Measurements from ENCODE around the gene TMCC3. TPM values are rescaled to one million over a fixed set of nuclear protein-coding genes. Genes with fewer than 3 reads are reported as not detected.

Gene TMCC3
- total and polyA plus RNA-seq, 11 donors: 0.69 to 8.2 (median 2.9) TPM

GRCh38 chr12:94637390-94638113, 12.8 kb downstream of the TMCC3 start:
- H3K9me3 ChIP-seq: no peaks in the 10 kb centered on the region
- no peaks in the 10 kb centered on the region for H3K27me3 ChIP-seq
- no peak for TF ChIP-seq CTCF (IDR thresholded peaks at IDR 0.05)
- no peak for TF ChIP-seq POLR2A (IDR thresholded peaks at IDR 0.05)
- H3K4me3 ChIP-seq: no peak overlapping the region
- ATAC-seq (no peak), DNase-seq (no peak)
- no peaks in the 10 kb centered on the region for H3K36me3 ChIP-seq
- intact Hi-C loops (cut with DNase I): no loop called here
- WGBS, 4 donors: 96 to 99% (median 98%) methylated on average over 4 of the region's 4 CpGs
- peaks cover 0 to 8% (median 0%) of the 10 kb centered on the region in 12 donors for H3K4me1 ChIP-seq
- no peak overlapping the region for H3K27ac ChIP-seq

- WGBS, 4 donors: 61 to 93% (median 85%) methylated on average over 3 of the region's 3 CpGs
- no peaks in the 10 kb centered on the region for H3K36me3 ChIP-seq
- H3K27me3 ChIP-seq: no peaks in the 10 kb centered on the region
- DNase-seq (no peak), ATAC-seq (no peak)
- H3K27ac ChIP-seq: no peak overlapping the region
- H3K4me3 ChIP-seq: no peak overlapping the region
- TF ChIP-seq CTCF (IDR thresholded peaks at IDR 0.05) (no peak), POLR2A (IDR thresholded peaks at IDR 0.05) (no peak)
- peaks cover 0 to 8% (median 0%) of the 10 kb centered on the region in 12 donors for H3K4me1 ChIP-seq
- H3K9me3 ChIP-seq: no peaks in the 10 kb centered on the region
- intact Hi-C loops (cut with DNase I): no loop called here
Measured at GRCh38 chr12:94636462-94637085, 13.8 kb downstream of the TMCC3 start.

GRCh38 chr12:94634717-94635116, 15.6 kb downstream of the TMCC3 start:
- Histone ChIP-seq H3K4me1 (no peaks in the 10 kb centered on the region), H3K9me3 (no peaks in the 10 kb centered on the region), H3K36me3 (no peaks in the 10 kb centered on the region), H3K27ac (no peak overlapping the region), H3K4me3 (no peak overlapping the region), H3K27me3 (no peaks in the 10 kb centered on the region)
- TF ChIP-seq POLR2A (IDR thresholded peaks at IDR 0.05) (no peak), CTCF (IDR thresholded peaks at IDR 0.05) (no peak)
- no peak for DNase-seq
- intact Hi-C loops (cut with DNase I): no loop called here
- no peak for ATAC-seq
- 94 to 99% (median 96%) methylated on average over 2 of the region's 2 CpGs for WGBS, 4 donors

GRCh38 chr12:94633401-94633800, 17.0 kb downstream of the TMCC3 start:
- no peak for TF ChIP-seq POLR2A (IDR thresholded peaks at IDR 0.05)
- no peak for TF ChIP-seq CTCF (IDR thresholded peaks at IDR 0.05)
- no peaks in the 10 kb centered on the region for H3K27me3 ChIP-seq
- intact Hi-C loops (cut with DNase I): no loop called here
- 88 to 97% (median 95%) methylated on average over 1 of the region's 1 CpG for WGBS, 4 donors
- no peaks in the 10 kb centered on the region for H3K9me3 ChIP-seq
- no peak overlapping the region for H3K4me3 ChIP-seq
- DNase-seq (no peak), ATAC-seq (no peak)
- no peaks in the 10 kb centered on the region for H3K4me1 ChIP-seq
- no peak overlapping the region for H3K27ac ChIP-seq
- H3K36me3 ChIP-seq: no peaks in the 10 kb centered on the region
